GM19099 (cell line): ENCODE data around the gene SIM1.

Experiments used
- POLR2A ChIP-seq: IDR thresholded peaks from 3 replicates; pipeline ENCODE4 v1.6.1; 2011; ENCODE audit warnings: low read depth; ENCODE audit not compliant: insufficient read length; ENCODE audit errors: extremely low read depth

The SIM1 gene

GRCh38 chr6:100454551-100455229 is 10.0 kb downstream of the SIM1 start:
- no peak for TF ChIP-seq POLR2A

DNA sequence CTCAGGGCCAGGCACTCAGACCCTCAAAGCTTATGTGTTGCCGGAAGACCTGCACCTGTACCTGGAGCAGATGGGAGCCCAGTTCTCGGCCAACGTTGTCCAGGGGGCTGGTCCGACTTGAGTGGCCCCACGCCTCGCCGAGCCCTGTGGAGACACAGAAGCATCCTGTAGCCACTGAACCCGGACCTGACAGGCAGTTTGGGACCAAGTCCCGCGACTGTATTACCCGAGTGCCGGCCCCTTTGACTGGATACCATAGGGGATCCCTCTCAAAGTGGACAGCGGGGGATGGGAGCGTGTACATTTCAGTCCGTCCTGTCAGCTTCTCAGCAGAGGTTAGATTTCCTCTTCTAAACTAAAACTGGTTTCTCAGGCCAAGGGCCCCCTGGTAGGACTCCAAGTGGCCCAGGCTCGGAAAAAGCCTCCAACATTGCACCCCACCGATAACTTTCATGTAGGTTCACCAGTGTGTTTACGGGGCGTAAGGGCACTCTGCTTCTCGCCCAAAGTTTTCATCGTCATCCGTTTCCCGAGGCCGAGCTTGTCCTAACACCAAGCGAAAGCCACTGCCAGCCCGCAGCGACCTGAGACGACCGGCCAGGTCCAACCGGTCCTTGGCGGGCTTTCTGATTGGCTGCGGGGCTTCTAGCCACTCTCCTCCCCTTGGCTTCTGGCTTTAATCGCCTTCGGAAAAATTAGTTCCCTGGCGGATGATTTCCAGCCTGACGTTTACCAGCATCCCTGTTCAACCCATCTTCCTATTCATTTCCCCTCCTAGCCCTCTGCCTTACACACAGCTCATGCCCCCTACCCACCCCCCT is 10.8 kb downstream of the SIM1 start:
- no peak for TF ChIP-seq POLR2A

GRCh38 chr6:100452998-100453397 is 11.7 kb downstream of the SIM1 start:
- no peak for TF ChIP-seq POLR2A

GRCh38 chr6:100451577-100451976 is 13.1 kb downstream of the SIM1 start:
- TF ChIP-seq POLR2A, result no peak

DNA sequence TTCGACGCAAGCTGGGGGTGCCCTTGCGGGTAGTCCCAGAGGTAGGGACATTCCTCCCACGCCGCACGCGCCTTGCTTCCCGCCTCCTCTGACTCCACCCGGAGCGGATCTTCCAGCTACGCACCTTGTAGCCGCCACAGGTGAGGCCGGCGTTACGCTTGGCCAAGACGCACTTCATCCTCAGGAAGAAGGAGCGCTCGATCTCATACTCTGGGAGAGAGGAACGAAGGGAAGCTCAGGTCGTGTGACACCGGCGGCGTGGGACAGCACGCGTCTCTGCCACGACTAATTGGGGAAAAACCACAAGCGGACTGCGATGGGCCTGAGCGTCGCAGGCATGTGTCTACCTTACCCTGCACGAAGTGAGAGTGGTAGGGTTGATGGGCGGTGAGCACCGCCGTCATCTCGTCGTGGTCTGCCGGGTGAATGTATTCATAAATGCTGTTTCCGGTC is 15.5 kb downstream of the SIM1 start:
- TF ChIP-seq POLR2A, result no peak

GRCh38 chr6:100447900-100448748 is 16.6 kb downstream of the SIM1 start:
- TF ChIP-seq POLR2A, result no peak

- no peak for TF ChIP-seq POLR2A
These were observed 17.4 kb downstream of the SIM1 start for GRCh38 chr6:100447081-100447899.

GRCh38 chr6:100446115-100447080 is 18.3 kb downstream of the SIM1 start:
- no peak for TF ChIP-seq POLR2A

- TF ChIP-seq POLR2A, result no peak
These were observed 19.2 kb downstream of the SIM1 start for GRCh38 chr6:100445512-100445911.

GRCh38 chr6:100440935-100441334 is 23.8 kb downstream of the SIM1 start:
- no peak for TF ChIP-seq POLR2A

- no peak for TF ChIP-seq POLR2A
These were observed 29.4 kb downstream of the SIM1 start for GRCh38 chr6:100435299-100435698.

DNA sequence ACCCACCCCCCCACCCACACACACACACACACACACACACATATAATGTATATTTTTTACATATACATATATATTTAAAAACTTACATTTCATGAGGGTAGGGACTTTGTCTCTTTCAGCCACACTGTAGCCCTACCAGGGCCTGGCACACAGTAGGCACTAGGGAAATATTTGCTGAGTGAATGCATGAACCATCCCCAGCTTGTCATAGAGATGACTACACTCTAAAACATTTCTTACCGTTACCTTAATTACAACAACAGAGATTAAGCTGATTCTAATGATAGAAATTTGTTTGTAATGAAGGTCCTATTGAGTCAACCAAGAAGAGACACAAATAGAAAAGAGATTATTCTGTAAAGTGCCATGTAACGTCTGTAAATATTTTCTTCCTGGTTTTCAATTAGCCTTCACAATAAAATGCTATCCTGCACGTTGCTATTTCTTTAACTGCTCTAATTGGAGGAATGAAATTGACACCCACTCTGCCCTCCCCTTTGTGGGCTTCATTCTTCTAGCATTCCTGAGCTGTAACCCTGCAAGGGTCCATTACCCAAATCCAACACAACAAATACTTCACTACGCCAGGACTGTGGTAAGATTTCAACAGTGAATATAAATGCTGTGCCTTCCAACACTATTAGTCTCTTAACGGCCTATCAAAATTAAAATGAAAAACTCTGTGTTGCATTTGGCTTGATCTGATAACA is 30.8 kb downstream of the SIM1 start:
- TF ChIP-seq POLR2A, result no peak

DNA sequence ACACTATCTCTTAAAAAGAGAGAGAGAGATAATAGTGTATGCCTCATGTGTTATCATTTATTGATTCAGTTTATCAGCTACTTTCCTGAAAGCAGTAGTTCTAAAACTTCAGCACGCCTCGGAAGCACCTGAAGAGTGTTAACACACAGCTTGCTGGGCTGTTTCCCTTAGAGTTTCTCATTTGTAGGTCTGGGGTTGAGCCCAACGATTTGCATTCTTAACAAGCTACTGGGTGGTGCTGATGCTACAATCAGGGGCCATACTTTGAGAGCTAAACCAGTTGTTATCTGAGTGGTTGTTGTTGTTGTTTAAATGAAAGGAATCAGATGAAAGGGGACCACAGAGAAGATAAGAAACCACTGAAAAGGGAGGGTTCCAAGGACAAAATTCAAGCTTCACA is 32.6 kb downstream of the SIM1 start:
- no peak for TF ChIP-seq POLR2A
